Skeletal muscle satellite cell (primary cell): ENCODE data around the gene NPHP4.
A peak's percentile ranks its signal among the peaks of the same experiment; 100 is the strongest.

Experiments
- H3K27me3 ChIP-seq: 2 replicates; pipeline ENCODE4 v1.7.0; 2013; ENCODE audit warnings: low read length; ENCODE audit not compliant: control insufficient read depth, insufficient read depth
- H3K36me3 ChIP-seq: 2 replicates; pipeline ENCODE4 v1.7.0; 2013; ENCODE audit warnings: mild to moderate bottlenecking, control low read depth, low read length; ENCODE audit not compliant: insufficient read depth
- H3K4me1 ChIP-seq: 2 replicates; pipeline ENCODE4 v1.7.0; 2013; ENCODE audit warnings: low read length; ENCODE audit not compliant: control insufficient read depth, insufficient read depth
- H3K4me2 ChIP-seq: 2 replicates; pipeline ENCODE4 v1.7.0; 2013; ENCODE audit warnings: mild to moderate bottlenecking, low read length
- H3K4me3 ChIP-seq: 2 replicates; pipeline ENCODE4 v1.7.0; 2013; ENCODE audit warnings: low read length
- H3K9ac ChIP-seq: 2 replicates; pipeline ENCODE4 v1.7.0; 2013; ENCODE audit warnings: mild to moderate bottlenecking, low read depth, low read length, moderate library complexity
- H3K9me3 ChIP-seq: replicated peaks from 2 replicates; pipeline ENCODE4 v1.7.0; 2013; ENCODE audit warnings: mild to moderate bottlenecking, control low read depth, low read length

Gene NPHP4

DNA sequence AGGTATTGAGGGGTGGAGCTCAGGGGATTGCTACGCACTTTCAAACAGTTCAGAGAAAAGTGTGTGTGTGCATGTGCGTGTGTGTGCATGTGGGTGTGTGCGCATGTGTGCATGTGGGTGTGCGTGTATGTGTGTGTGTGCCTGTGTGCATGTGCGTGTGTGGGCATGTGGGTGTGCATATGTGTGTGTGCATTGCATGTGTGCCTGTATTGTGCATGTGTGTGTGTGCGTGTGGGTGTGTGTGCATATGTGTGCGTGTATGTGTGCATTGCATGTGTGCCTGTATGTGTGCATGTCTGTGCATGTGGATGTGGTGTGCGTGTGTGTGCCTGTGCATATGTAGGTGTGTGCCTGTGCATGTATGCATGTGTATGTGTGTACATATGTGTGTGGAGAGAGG is 40.9 kb upstream of the NPHP4 start:
- H3K4me3 ChIP-seq, result no peak overlapping the region
- H3K36me3 ChIP-seq, result no peaks in the 10 kb centered on the region
- H3K9me3 ChIP-seq, result no peaks in the 10 kb centered on the region
- no peak overlapping the region for H3K4me2 ChIP-seq
- no peak overlapping the region for H3K9ac ChIP-seq
- H3K27me3 ChIP-seq, result peaks cover 30% of the 10 kb centered on the region
- H3K4me1 ChIP-seq, result peaks cover 9% of the 10 kb centered on the region

DNA sequence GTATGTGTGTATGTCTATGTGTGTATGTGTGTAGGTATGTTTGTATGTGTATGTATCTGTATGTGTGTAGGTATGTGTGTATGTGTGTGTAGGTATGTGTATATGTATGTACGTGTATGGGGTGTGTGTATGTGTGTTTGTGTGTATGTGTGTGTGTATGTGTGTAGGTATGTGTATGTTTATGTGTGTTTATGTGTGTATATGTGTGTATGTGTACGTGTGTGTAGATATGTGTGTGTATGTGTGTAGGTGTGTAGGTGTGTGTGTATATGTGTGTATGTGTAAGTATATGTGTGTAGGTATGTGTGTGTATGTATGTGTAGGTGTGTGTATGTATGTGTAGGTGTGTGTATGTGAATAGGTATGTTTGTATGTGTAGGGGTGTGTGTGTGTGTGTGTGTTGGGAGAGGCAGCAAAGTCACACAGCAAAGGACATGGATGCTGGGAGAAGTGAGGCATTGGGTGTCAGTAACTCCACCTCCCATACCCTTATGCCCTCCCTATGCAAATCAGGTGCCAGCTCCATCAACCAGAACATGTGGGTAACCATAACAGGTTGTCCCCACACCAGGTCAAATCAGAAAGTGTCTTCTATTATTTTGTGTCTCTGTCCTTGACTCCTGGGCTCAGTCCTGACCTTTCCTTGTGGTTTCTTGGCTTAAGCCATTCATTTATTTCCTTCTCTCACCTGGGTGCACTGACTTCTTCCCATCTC is 38.5 kb upstream of the NPHP4 start:
- Histone ChIP-seq H3K9me3 (no peaks in the 10 kb centered on the region), H3K4me2 (no peak overlapping the region), H3K4me1 (peaks cover 6% of the 10 kb centered on the region), H3K9ac (no peak overlapping the region), H3K4me3 (no peak overlapping the region), H3K27me3 (peaks cover 30% of the 10 kb centered on the region), H3K36me3 (no peaks in the 10 kb centered on the region)

DNA sequence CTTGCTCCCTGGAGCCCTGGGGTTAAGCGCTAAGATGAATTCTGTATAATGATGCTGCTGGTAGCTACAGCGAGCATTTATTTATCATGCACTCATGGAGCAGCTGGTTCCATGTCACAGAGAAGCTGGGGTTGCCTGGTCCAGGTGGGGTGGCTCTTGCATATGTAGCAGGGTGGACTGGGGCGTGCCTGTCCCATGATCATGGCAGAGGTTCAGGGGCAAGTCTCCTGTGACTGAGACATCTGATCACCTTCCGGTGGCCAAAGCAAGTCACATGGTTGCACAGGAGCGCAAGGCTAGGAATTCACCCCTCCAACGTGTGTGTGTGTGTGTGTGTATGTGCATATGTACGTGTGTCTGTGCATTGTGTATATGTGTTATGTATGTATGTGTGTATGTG is 37.9 kb upstream of the NPHP4 start:
- H3K4me2 ChIP-seq, result no peak overlapping the region
- H3K27me3 ChIP-seq, result peaks cover 28% of the 10 kb centered on the region
- H3K4me3 ChIP-seq, result no peak overlapping the region
- no peaks in the 10 kb centered on the region for H3K36me3 ChIP-seq
- no peak overlapping the region for H3K9ac ChIP-seq
- peaks cover 12% of the 10 kb centered on the region for H3K4me1 ChIP-seq
- H3K9me3 ChIP-seq, result no peaks in the 10 kb centered on the region

DNA sequence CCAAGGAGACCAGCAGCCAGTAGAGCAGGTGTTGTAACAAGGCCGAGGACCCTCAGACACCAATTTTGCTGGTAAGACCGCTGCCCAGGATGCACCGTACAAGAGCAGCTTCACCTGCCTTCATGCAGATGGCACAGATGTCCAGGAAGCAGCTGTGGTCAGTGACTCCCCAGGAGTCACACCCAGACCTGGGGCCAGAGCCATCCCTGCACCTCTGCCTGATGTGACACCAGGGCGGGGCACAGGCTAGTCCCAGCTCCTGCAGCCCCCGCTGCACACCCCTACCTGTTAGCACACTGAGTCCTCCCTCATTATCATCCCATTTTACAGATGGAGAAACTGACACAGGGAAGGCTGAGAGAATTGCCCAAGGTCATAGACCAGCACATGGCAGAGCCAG is 37.1 kb upstream of the NPHP4 start:
- no peaks in the 10 kb centered on the region for H3K9me3 ChIP-seq
- no peak overlapping the region for H3K4me2 ChIP-seq
- H3K36me3 ChIP-seq, result no peaks in the 10 kb centered on the region
- peaks cover 20% of the 10 kb centered on the region for H3K27me3 ChIP-seq
- H3K4me1 ChIP-seq, result peaks cover 13% of the 10 kb centered on the region
- H3K9ac ChIP-seq, result no peak overlapping the region
- no peak overlapping the region for H3K4me3 ChIP-seq

DNA sequence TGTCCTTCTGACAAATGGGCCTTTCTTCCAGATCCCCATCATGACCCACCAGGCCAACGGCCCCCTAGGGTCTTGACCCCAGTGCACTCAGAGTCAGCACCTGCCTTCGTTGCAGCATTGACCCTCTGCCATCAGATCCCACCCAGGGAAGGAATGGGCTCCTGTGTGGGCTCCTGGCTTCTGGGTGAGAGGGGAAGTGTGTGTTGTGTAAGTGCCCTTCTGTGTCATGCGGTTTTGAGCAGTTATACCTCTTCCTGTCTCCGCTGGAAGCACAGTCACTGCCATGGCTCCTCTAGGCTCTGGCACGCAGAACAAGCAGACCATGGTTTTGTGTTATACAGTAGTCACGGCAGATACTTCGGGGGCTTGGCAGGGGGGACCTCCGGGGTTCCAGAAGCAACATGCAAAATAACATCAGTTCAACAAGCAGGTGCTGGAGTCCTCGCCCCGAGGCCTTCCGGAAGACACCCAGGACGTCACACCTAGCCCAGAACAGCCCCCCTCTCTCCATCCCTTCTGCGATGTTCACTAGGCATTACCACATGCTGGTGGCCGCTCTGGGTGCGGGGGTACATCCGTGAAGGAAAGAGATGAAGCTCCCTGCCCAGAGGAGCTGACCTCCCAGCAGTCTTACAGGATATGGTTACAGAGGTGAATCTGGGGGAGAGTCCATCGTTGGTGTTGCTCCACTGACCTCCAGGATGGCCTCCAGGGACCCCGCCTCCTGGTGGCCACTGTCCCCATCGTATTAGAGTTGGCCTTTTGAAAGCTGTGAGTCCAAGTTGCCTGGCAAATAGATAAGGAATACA is 36.0 kb upstream of the NPHP4 start:
- Histone ChIP-seq H3K9ac (no peak overlapping the region), H3K9me3 (no peaks in the 10 kb centered on the region), H3K4me1 (peaks cover 13% of the 10 kb centered on the region), H3K36me3 (no peaks in the 10 kb centered on the region), H3K4me3 (no peak overlapping the region), H3K27me3 (peaks cover 12% of the 10 kb centered on the region), H3K4me2 (no peak overlapping the region)

DNA sequence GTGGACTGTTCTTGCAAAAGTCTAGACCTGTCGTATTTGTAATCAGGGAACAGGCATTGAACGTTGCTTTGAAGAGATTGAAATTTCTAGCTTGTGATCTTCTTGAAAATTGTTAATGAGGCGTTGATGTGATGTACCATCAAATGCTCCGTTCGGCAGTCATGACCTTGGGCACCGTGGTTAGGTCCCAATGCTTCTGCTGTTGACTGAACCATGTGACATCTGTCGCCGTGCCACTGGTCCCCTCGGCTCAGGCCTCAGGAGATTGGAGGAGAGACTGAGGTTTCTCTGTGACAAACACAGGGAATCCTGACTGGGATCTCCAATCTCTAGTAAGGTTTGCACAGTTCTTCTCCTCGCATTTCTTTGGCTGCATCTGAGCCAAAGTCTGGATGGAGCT is 35.4 kb upstream of the NPHP4 start:
- Histone ChIP-seq H3K4me3 (no peak overlapping the region), H3K36me3 (no peaks in the 10 kb centered on the region), H3K4me1 (peaks cover 13% of the 10 kb centered on the region), H3K9ac (no peak overlapping the region), H3K4me2 (no peak overlapping the region), H3K9me3 (no peaks in the 10 kb centered on the region), H3K27me3 (peaks cover 5% of the 10 kb centered on the region)

DNA sequence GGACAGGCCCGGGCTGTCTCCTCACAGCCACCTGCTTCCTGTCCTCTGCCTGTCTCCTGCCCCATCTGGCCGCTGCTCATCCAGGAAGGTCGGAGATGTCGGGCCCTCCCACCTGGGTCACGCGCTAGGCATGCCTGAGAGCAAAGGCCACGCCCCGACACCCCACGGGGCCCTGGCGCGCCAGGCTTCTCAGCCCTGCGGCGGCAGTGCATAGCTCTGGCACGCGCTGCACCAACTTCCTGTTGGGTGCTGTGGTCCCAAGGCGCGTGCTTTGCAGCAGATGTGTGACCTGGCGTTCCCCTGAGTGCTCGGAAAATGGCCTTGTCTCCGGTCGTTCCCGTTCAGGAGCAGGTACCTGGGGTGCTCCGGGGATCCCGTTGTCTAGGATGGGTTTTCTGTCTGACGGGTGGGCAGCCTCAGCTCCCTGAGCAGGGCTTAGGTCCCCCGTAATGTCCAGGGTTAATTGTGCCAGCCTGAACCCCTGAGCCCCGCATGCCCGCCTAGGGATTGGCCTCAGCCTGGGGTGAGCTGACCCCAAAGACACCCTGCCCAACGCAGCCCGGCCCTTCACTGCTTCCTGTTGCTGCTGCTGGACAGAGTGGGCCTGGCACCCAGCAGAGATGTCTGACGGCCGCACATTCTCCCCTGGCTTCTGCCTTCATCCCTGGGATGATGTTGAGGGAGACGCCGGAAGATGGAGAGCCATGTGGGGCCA is 34.0 kb upstream of the NPHP4 start:
- Histone ChIP-seq H3K4me3 (no peak overlapping the region), H3K9ac (no peak overlapping the region), H3K4me1 (peaks cover 13% of the 10 kb centered on the region), H3K36me3 (no peaks in the 10 kb centered on the region), H3K9me3 (no peaks in the 10 kb centered on the region), H3K27me3 (no peaks in the 10 kb centered on the region), H3K4me2 (peak overlapping the region; percentile 72)

DNA sequence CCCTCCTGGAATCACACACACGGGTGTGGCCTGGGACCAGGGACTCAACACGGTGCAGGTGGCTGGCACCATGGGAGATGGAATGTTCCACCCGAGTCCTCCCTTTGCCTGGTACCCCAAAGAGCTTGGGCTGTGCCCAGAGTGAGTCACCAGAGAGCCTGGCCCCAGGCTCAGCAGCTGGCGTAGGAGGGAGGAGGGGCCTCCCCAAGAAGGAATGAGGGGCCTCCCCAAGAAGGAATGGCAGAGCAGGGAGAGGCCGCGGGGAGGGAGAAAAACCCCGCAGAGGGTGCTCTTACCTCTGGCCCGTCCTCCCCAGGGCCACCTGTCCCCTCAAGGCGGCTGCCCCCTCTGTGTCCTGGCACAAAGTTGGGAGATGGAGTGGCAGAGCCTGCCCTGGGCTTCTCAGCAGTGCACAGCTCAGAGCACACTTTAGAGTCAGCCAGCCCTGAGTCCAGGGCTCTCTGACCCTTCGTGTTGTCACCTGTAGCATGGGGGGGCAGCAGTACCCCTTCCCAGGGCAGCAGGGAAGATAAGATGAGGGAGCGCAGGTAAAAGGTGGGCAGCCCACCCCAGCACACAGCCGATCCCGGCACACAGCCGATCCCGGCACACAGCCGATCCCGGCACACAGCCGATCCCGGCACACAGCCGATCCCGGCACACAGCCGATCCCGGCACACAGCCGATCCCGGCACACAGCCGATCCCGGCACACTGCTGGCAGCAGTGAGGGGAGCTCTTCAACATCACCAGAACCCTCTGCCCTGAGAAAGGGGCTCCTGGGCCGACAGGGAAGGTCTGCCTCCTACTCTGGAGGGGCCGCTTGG is 33.3 kb upstream of the NPHP4 start:
- Histone ChIP-seq H3K4me2 (peak overlapping the region; percentile 72), H3K36me3 (no peaks in the 10 kb centered on the region), H3K4me1 (peaks cover 13% of the 10 kb centered on the region), H3K9ac (peak overlapping the region; percentile 40), H3K27me3 (no peaks in the 10 kb centered on the region), H3K4me3 (peak overlapping the region; percentile 47), H3K9me3 (no peaks in the 10 kb centered on the region)

DNA sequence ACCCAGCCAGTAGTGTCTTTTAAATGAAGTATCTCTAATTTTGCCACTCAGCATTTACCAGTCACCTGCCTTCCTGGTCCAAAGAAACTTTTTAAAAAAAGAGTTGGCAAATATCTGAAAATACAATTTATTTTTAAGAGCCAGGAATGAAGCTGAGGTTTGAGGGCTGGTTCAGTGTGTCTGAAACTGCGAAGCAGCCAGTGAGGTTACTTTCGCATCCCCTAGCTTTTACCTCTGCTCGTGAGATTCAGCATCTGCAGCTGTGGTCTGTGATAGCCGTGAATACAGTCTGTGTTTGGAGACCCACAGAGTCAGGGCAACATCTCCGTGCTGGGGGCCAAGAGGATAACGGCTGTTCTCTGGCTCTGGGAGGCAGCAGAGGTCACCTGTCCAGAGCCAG is 32.2 kb upstream of the NPHP4 start:
- no peak overlapping the region for H3K4me3 ChIP-seq
- H3K4me1 ChIP-seq, result peaks cover 13% of the 10 kb centered on the region
- H3K4me2 ChIP-seq, result no peak overlapping the region
- H3K9me3 ChIP-seq, result no peaks in the 10 kb centered on the region
- H3K9ac ChIP-seq, result no peak overlapping the region
- H3K36me3 ChIP-seq, result no peaks in the 10 kb centered on the region
- no peaks in the 10 kb centered on the region for H3K27me3 ChIP-seq

DNA sequence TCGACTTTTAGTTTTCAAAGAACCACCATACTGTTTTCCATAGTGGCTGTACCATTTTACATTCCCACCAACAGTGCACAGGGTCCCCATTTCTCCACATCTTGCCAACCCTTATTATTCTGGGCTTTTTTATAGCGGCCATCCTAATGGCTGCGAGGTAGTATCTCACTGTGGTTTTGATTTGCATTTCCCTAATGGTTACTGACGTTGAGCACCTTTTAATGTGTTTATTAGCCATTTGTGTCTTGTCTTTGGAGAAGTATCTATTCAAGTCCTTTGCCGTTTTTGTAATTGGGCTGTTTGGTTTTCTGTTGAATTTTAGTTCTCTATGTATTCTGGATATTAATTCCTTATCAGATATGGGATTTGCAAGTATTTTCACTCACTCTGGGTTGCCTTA is 31.1 kb upstream of the NPHP4 start:
- Histone ChIP-seq H3K4me1 (peaks cover 13% of the 10 kb centered on the region), H3K4me2 (no peak overlapping the region), H3K4me3 (no peak overlapping the region), H3K36me3 (no peaks in the 10 kb centered on the region), H3K9ac (no peak overlapping the region), H3K9me3 (no peaks in the 10 kb centered on the region), H3K27me3 (no peaks in the 10 kb centered on the region)

DNA sequence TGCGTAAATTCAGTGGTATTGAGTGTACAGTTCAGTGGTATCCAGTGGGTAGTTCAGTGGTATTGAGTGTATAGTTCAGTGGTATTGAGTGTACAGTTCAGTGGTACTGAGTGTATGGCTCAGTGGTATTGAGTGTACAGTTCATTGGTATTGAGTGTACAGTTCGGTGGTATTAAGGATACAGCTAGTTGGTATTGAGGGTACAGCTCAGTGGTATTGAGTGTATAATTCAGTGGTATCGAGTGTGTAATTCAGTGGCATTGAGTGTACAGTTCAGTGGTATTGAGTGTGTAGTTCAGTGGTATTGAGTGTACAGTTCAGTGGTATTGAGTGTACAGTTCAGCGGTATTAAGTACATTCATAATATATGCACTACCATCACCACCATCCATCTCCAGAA is 30.0 kb upstream of the NPHP4 start:
- Histone ChIP-seq H3K4me2 (no peak overlapping the region), H3K9ac (no peak overlapping the region), H3K27me3 (no peaks in the 10 kb centered on the region), H3K36me3 (no peaks in the 10 kb centered on the region), H3K9me3 (no peaks in the 10 kb centered on the region), H3K4me1 (peaks cover 13% of the 10 kb centered on the region), H3K4me3 (no peak overlapping the region)
